ENCODE data around the gene NCAPD3.

NCAPD3 gene

DNA sequence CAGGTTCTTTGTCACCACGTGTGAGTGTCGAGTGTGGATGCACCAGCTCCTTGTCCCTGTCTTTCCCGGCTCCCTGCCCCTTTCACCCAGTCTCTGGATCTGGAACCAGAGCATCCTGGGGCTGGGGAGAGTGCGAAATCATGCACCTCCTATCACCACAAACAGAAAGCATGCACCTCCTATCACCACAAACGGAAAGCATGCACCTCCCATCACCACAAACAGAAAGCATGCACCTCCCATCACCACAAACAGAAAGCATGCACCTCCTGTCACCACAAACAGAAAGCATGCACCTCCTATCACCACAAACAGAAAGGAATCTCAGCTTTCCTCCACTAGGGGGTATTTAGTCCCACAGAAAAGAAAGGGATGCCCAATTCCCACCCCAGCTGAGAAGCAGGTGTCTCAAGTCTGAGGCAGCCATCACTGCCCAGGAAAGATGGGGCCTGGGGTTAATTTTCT, 46.5 kb upstream of the NCAPD3 start:
- TF ChIP-seq RAD21 (IDR thresholded peaks at IDR 0.05; ENCODE audit: low read depth) (0 out of 2 replicates have a peak, but pooled peaks have one; percentile 9), TEAD4 (IDR thresholded peaks at IDR 0.05) (no peak)

DNA sequence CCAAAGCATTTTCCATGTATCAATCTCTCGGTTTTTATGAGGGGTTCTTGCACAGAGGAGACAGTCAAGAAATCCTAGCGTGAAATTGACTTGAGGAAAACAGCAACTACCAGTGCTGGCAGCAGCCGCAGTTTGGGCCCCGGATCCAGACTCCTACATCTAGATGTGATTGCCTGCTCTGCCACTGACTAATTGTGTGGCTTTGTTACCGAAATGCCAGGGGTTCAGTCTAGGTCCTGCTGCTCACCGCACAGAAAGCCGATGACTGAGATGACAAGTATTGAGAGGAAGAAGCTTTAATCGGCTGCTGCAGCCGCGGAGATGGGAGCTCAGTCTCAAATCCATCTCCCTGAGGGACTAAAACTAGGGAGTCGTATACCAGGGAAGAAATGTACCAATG, 44.2 kb upstream of the NCAPD3 start:
- TF ChIP-seq FOXM1 (IDR thresholded peaks at IDR 0.05; ENCODE audit: borderline replicate concordance, low read depth) (no peak), ZBTB7A (IDR thresholded peaks at IDR 0.05; ENCODE audit: low read depth) (no peak), EP300 (IDR thresholded peaks at IDR 0.05; ENCODE audit: borderline replicate concordance) (no peak), CEBPB (IDR thresholded peaks at IDR 0.05) (no peak)
- TF ChIP-seq, protein P1, sequence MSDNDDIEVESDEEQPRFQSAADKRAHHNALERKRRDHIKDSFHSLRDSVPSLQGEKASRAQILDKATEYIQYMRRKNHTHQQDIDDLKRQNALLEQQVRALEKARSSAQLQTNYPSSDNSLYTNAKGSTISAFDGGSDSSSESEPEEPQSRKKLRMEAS (IDR thresholded peaks at IDR 0.05), result no peak

DNA sequence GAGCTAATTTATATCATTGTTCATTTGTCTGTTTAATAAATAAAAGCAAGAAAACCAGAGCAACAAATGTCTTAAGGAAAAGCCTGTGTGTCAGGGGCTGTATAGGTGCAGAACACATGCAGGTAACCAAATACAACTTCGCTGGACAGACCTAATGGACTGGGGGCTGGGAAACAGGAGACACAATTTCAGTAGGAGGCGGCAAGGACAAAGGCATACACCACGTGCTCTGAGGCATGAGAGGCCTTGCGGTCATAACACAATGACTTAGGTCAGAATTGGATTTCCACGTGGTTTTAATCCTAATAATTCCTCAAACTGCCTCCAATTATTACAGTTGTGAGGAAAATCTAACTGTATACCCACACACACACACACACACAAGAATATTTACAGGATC, 43.7 kb upstream of the NCAPD3 start:
- TF ChIP-seq NFIC (IDR thresholded peaks at IDR 0.05) (no peak), CREB1 (IDR thresholded peaks at IDR 0.05; ENCODE audit: low read depth) (no peak), TCF12 (IDR thresholded peaks at IDR 0.05; ENCODE audit: low read depth) (no peak), FOXM1 (IDR thresholded peaks at IDR 0.05; ENCODE audit: borderline replicate concordance, low read depth) (no peak), RAD21 (IDR thresholded peaks at IDR 0.05; ENCODE audit: low read depth) (no peak), TAF1 (IDR thresholded peaks at IDR 0.05; ENCODE audit: low read depth) (no peak), TEAD4 (IDR thresholded peaks at IDR 0.05) (no peak), EP300 (IDR thresholded peaks at IDR 0.05; ENCODE audit: borderline replicate concordance) (no peak), YY1 (IDR thresholded peaks at IDR 0.05; ENCODE audit: low read depth) (no peak), CEBPB (IDR thresholded peaks at IDR 0.05) (no peak), ZBTB7A (IDR thresholded peaks at IDR 0.05; ENCODE audit: low read depth) (no peak), EGR1 (IDR thresholded peaks at IDR 0.05) (no peak)
- TF ChIP-seq, protein P2, sequence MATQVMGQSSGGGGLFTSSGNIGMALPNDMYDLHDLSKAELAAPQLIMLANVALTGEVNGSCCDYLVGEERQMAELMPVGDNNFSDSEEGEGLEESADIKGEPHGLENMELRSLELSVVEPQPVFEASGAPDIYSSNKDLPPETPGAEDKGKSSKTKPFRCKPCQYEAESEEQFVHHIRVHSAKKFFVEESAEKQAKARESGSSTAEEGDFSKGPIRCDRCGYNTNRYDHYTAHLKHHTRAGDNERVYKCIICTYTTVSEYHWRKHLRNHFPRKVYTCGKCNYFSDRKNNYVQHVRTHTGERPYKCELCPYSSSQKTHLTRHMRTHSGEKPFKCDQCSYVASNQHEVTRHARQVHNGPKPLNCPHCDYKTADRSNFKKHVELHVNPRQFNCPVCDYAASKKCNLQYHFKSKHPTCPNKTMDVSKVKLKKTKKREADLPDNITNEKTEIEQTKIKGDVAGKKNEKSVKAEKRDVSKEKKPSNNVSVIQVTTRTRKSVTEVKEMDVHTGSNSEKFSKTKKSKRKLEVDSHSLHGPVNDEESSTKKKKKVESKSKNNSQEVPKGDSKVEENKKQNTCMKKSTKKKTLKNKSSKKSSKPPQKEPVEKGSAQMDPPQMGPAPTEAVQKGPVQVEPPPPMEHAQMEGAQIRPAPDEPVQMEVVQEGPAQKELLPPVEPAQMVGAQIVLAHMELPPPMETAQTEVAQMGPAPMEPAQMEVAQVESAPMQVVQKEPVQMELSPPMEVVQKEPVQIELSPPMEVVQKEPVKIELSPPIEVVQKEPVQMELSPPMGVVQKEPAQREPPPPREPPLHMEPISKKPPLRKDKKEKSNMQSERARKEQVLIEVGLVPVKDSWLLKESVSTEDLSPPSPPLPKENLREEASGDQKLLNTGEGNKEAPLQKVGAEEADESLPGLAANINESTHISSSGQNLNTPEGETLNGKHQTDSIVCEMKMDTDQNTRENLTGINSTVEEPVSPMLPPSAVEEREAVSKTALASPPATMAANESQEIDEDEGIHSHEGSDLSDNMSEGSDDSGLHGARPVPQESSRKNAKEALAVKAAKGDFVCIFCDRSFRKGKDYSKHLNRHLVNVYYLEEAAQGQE (IDR thresholded peaks at IDR 0.05; ENCODE audit: low read depth), result no peak
- TF ChIP-seq, protein P3, sequence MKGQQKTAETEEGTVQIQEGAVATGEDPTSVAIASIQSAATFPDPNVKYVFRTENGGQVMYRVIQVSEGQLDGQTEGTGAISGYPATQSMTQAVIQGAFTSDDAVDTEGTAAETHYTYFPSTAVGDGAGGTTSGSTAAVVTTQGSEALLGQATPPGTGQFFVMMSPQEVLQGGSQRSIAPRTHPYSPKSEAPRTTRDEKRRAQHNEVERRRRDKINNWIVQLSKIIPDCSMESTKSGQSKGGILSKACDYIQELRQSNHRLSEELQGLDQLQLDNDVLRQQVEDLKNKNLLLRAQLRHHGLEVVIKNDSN (IDR thresholded peaks at IDR 0.05), result no peak
- TF ChIP-seq, protein P1 (IDR thresholded peaks at IDR 0.05), result no peak

DNA sequence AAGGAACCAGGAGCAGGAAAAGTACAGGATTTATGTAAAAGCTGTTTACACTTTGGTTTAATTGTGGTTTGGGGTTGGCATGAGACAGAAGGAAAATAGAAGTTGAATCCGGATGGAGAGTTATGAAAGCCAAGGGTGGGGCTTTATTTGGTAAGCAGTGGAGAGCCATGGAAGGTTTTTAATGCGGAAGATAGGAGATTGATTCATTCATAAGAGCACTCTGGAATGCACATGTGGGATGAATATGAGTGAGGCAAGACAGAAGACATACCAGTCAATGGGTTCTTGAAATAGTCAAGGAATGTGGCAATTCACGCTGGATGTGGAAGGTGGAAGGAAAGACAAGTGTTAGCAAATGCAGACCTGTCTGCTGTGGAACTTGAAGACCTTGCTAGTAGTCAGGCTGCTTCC, 43.1 kb upstream of the NCAPD3 start:
- TF ChIP-seq YY1 (IDR thresholded peaks at IDR 0.05; ENCODE audit: low read depth) (no peak), CEBPB (IDR thresholded peaks at IDR 0.05) (no peak), FOXM1 (IDR thresholded peaks at IDR 0.05; ENCODE audit: borderline replicate concordance, low read depth) (no peak), EGR1 (IDR thresholded peaks at IDR 0.05) (no peak), NFIC (IDR thresholded peaks at IDR 0.05) (no peak)
- TF ChIP-seq, protein P1 (IDR thresholded peaks at IDR 0.05), result no peak

DNA sequence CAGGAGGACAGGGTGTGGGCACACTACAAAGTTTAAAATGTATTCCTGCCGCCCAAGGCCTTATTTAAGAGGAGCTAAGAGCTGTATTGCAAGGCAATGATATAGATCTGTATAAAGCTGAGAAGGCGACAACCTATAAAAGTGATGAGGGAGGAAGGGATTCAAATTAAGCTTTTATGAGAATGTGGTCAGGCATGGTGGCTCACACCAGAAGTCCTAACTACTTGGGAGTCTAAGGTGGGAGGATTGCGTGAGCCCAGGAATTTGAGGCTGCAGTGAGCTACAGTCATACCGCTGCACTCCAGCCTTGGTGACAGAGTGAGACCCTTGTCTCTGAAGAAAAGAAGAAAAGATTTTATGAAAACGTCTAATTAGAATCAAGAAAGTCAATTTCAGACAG, 42.7 kb upstream of the NCAPD3 start:
- TF ChIP-seq NFIC (IDR thresholded peaks at IDR 0.05) (no peak), TAF1 (IDR thresholded peaks at IDR 0.05; ENCODE audit: low read depth) (no peak), EP300 (IDR thresholded peaks at IDR 0.05; ENCODE audit: borderline replicate concordance) (no peak)

DNA sequence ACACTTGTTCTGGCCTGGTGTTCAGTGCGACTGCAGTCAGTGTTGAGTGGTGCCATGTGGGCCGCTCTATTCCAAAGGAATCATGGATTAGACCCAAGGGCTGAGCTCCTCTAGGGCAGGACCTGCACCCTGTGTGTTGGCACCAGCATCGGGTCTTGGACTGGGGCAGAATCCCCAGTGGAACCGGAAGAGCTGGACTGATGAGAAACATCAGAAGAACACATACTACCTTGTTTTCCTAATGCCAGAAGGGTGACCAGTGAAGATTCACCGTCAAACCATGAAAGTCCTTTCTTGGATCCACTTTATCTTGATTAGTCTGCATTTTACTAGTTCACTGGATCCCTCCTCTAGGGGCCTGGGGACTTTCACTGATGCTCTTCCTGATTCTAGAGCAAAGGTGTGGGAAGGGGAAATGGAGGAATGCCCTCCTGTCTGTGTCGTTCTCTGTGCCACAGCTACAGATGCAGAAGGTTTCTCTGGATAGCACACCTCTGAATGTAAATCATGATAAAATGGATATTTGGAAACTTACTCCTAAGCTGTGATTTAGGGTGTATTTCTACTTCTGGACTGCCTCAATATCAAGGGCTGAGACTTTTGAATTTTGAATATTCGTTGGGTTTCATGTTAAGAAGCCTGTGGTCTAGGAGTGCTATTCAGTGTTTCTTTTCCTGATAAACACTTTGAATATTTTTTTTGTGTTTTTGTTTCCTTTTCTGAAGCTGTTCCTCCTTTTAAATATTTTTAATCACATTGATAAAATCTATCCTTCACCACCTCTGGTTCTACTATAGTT, 41.4 kb upstream of the NCAPD3 start:
- TF ChIP-seq CREB1 (IDR thresholded peaks at IDR 0.05; ENCODE audit: low read depth), result no peak
- no peak for TF ChIP-seq FOXM1 (IDR thresholded peaks at IDR 0.05; ENCODE audit: borderline replicate concordance, low read depth)
- TF ChIP-seq ZBTB7A (IDR thresholded peaks at IDR 0.05; ENCODE audit: low read depth), result no peak
- TF ChIP-seq TCF12 (IDR thresholded peaks at IDR 0.05; ENCODE audit: low read depth), result no peak
- TF ChIP-seq TAF1 (IDR thresholded peaks at IDR 0.05; ENCODE audit: low read depth), result no peak
- no peak for TF ChIP-seq EP300 (IDR thresholded peaks at IDR 0.05; ENCODE audit: borderline replicate concordance)
- TF ChIP-seq YY1 (IDR thresholded peaks at IDR 0.05; ENCODE audit: low read depth), result no peak
- no peak for TF ChIP-seq EGR1 (IDR thresholded peaks at IDR 0.05)
- no peak for TF ChIP-seq CEBPB (IDR thresholded peaks at IDR 0.05)
- TF ChIP-seq, protein P1 (IDR thresholded peaks at IDR 0.05), result no peak
- no peak for TF ChIP-seq NFIC (IDR thresholded peaks at IDR 0.05)
- TF ChIP-seq, protein P3 (IDR thresholded peaks at IDR 0.05), result no peak

DNA sequence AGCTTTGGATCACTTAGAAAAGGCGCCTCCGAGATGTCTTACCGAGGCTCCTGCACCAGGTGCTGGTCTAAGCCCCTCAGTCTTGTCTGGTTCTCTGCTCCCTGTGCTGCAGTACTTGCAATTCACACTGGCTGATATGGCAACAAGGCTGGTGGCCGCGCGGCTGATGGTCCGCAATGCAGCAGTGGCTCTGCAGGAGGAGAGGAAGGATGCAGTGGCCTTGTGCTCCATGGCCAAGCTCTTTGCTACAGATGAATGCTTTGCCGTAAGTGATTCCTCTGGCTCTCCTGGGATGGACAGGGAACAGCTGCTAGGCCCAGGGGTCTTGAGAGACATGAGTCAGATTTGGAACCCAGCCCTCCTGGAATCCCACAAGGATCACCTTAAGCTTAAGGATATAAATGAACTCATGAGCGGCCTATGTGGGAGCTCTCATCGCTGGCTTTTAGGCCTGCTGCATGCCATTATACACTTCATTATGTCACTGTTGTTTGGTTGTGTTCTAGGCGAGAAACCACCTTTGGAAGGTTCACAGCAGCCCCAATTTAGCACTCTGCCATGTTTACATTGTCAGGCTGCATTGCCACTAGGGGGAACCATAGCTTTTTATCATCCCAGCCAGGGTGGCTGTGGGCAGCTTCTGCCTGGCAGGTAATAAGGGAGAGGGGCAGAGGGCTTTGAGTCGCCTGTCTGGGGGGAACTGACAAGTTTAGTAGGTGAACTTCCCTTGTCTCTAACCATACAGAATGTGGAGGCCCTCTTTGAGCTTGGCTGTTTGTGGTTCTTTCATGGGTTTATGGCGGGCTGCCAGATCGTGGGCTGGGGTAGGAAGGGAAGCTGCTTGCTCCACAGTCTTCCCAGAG, 38.1 kb upstream of the NCAPD3 start:
- TF ChIP-seq TEAD4 (IDR thresholded peaks at IDR 0.05) (no peak), TCF12 (IDR thresholded peaks at IDR 0.05; ENCODE audit: low read depth) (no peak), RAD21 (IDR thresholded peaks at IDR 0.05; ENCODE audit: low read depth) (peak; percentile 47)

Measured in Ishikawa (cell line).